HL-60 (cell line): ENCODE data around the gene KRTAP5-2.

Experiments used
- DNase-seq, 2 experiments: peaks; one replicate each; pipeline ENCODE4 v3.0.0-alpha.2; 2010 to 2020; ENCODE audit warnings: low read depth in 1 of 2, low spot score in 1 of 2
- H3K27ac ChIP-seq: fragments of 250-450 bp; sonication (Bioruptor Pico); replicated peaks from 2 replicates; pipeline ENCODE4 v1.5.1; 2020; ENCODE audit warnings: mild to moderate bottlenecking, moderate library complexity
- H3K27me3 ChIP-seq: fragments of 250-450 bp; sonication (Bioruptor Pico); 2 replicates; pipeline ENCODE4 v1.5.1; 2021; ENCODE audit warnings: mild to moderate bottlenecking, moderate library complexity; ENCODE audit not compliant: insufficient read depth, poor library complexity, severe bottlenecking
- H3K4me3 ChIP-seq: replicated peaks from 2 replicates; pipeline ENCODE4 v1.5.1; 2011; ENCODE audit warnings: mild to moderate bottlenecking, control low read depth, low read length; ENCODE audit not compliant: insufficient read depth
- CTCF ChIP-seq: IDR thresholded peaks from one replicate; pipeline ENCODE4 v1.5.1; 2011; ENCODE audit warnings: low read length, control low read depth, inconsistent platforms; ENCODE audit not compliant: insufficient read depth
- GABPA ChIP-seq: IDR thresholded peaks from 2 replicates; pipeline ENCODE4 v1.6.1; 2012; ENCODE audit warnings: low read depth
- POLR2AphosphoS5 ChIP-seq: IDR thresholded peaks from 2 replicates; pipeline ENCODE4 v1.6.1; 2012; ENCODE audit warnings: low read depth
- SPI1 ChIP-seq: IDR thresholded peaks from 2 replicates; pipeline ENCODE4 v1.6.1; 2012; ENCODE audit warnings: low read depth, mild to moderate bottlenecking, borderline replicate concordance
- TF ChIP-seq, protein P1 (sequence below): IDR thresholded peaks from 2 replicates; pipeline ENCODE4 v1.6.1; 2012; ENCODE audit warnings: low read depth; ENCODE audit not compliant: insufficient replicate concordance

Gene KRTAP5-2

DNA sequence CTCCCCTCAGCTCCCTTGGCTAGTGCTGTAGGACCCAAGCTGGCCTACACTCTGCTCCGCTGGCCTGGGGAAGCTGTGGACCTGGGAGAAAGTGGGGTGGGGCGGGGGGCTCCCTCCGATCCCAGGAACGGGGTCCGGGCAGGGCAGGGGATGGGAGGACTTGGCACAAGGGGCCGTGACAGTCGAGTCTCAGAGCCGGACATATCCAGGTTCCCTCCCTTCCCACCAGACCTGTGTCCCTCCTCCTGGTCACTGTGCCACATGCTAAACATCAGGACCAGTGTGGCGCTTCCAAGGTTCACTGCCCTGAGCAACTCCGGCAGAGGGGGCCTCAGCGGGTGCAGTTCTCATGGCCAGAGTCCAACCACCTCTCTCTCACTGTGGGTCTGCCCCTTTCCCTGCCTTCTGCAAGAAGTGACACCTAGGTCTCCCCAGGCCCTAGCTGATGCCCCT, 28.1 kb downstream of the KRTAP5-2 start:
- Histone ChIP-seq H3K27me3 (peaks cover 52% of the 10 kb centered on the region), H3K4me3 (no peak overlapping the region), H3K27ac (no peak overlapping the region)
- no peak for DNase-seq
- TF ChIP-seq, protein P1, sequence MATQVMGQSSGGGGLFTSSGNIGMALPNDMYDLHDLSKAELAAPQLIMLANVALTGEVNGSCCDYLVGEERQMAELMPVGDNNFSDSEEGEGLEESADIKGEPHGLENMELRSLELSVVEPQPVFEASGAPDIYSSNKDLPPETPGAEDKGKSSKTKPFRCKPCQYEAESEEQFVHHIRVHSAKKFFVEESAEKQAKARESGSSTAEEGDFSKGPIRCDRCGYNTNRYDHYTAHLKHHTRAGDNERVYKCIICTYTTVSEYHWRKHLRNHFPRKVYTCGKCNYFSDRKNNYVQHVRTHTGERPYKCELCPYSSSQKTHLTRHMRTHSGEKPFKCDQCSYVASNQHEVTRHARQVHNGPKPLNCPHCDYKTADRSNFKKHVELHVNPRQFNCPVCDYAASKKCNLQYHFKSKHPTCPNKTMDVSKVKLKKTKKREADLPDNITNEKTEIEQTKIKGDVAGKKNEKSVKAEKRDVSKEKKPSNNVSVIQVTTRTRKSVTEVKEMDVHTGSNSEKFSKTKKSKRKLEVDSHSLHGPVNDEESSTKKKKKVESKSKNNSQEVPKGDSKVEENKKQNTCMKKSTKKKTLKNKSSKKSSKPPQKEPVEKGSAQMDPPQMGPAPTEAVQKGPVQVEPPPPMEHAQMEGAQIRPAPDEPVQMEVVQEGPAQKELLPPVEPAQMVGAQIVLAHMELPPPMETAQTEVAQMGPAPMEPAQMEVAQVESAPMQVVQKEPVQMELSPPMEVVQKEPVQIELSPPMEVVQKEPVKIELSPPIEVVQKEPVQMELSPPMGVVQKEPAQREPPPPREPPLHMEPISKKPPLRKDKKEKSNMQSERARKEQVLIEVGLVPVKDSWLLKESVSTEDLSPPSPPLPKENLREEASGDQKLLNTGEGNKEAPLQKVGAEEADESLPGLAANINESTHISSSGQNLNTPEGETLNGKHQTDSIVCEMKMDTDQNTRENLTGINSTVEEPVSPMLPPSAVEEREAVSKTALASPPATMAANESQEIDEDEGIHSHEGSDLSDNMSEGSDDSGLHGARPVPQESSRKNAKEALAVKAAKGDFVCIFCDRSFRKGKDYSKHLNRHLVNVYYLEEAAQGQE, result no peak
- no peak for TF ChIP-seq GABPA
- TF ChIP-seq POLR2AphosphoS5, result no peak
- no peak for TF ChIP-seq SPI1
- no peak for TF ChIP-seq CTCF

DNA sequence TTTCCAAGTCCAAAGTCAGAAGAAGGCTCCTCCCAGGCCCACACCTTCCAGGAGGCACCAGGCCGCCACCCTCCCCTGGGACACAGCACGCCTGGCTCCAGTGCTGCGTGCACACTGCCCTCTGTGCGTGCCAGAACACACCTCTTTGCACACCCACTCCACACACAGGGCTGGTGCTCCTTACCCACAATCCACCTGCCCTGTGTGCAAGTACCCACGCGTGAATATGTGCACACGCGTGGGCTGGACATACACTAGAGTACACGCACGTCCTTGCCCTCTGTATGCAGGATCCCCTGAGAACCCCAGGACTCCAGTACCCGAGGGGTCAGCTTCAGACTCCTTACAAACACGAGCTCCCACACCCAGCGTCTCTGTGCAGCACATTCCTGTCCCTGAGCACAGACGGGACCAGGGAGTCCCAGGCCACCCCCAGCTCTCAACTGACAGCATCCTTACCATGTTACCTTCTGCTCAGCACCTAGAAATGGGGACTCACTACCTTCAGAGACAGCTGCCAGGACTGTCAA, 28.8 kb downstream of the KRTAP5-2 start:
- no peak overlapping the region for H3K27ac ChIP-seq
- TF ChIP-seq GABPA (no peak), SPI1 (no peak), CTCF (no peak), POLR2AphosphoS5 (no peak)
- TF ChIP-seq, protein P1, result no peak
- peaks cover 56% of the 10 kb centered on the region for H3K27me3 ChIP-seq

GRCh38 chr11:1568441-1568911, 29.6 kb downstream of the KRTAP5-2 start:
- H3K27ac ChIP-seq, result no peak overlapping the region
- H3K4me3 ChIP-seq, result no peak overlapping the region
- TF ChIP-seq POLR2AphosphoS5 (no peak), CTCF (no peak), GABPA (no peak), SPI1 (no peak)
- TF ChIP-seq, protein P1, result no peak
- peaks cover 51% of the 10 kb centered on the region for H3K27me3 ChIP-seq
- DNase-seq, result no peak

More for the DNA sequence above, 28.8 kb downstream of the KRTAP5-2 start:
- no peak overlapping the region for H3K4me3 ChIP-seq
- no peak for DNase-seq
